Hepatocyte (in vitro differentiated cells): ENCODE results near the gene ANKRD2. TPM values are rescaled to one million over a fixed set of nuclear protein-coding genes. Genes with fewer than 3 reads are reported as not detected.

Source experiments
- DNase-seq: peaks from one replicate; pipeline ENCODE4 v3.0.0-alpha.2; 2016; ENCODE audit warnings: low spot score
- H2AFZ ChIP-seq: fragments of 200-600 bp; sonication (generic); 2 replicates; pipeline ENCODE4 v1.6.0; 2016; ENCODE audit warnings: antibody characterized with exemption, mild to moderate bottlenecking
- H3K27ac ChIP-seq: fragments of 200-600 bp; sonication (generic); 2 replicates; pipeline ENCODE4 v1.5.1; 2016; ENCODE audit warnings: mild to moderate bottlenecking
- H3K27me3 ChIP-seq: fragments of 200-600 bp; sonication (generic); 2 replicates; pipeline ENCODE4 v1.6.1; 2016
- H3K36me3 ChIP-seq: fragments of 200-600 bp; sonication (generic); replicated peaks from 2 replicates; pipeline ENCODE4 v1.5.1; 2016; ENCODE audit warnings: low read depth; ENCODE audit not compliant: insufficient read depth
- H3K4me1 ChIP-seq: fragments of 200-600 bp; sonication (generic); 2 replicates; pipeline ENCODE4 v1.5.1; 2016; ENCODE audit warnings: mild to moderate bottlenecking, moderate library complexity; ENCODE audit not compliant: insufficient read depth
- H3K4me2 ChIP-seq: fragments of 200-600 bp; sonication (generic); 2 replicates; pipeline ENCODE4 v1.6.0; 2016
- H3K4me3 ChIP-seq: fragments of 200-600 bp; sonication (generic); 2 replicates; pipeline ENCODE4 v1.5.1; 2016; ENCODE audit warnings: mild to moderate bottlenecking
- H3K79me2 ChIP-seq: fragments of 200-600 bp; sonication (generic); 2 replicates; pipeline ENCODE4 v1.6.0; 2017; ENCODE audit warnings: mild to moderate bottlenecking
- H3K9me2 ChIP-seq: fragments of 200-600 bp; sonication (generic); replicated peaks from 2 replicates; pipeline ENCODE4 v1.6.0; 2017; ENCODE audit warnings: mild to moderate bottlenecking; ENCODE audit not compliant: insufficient read depth
- H3K9me3 ChIP-seq: fragments of 200-600 bp; sonication (generic); 2 replicates; pipeline ENCODE4 v1.5.1; 2016; ENCODE audit warnings: low read depth, mild to moderate bottlenecking
- H4K20me1 ChIP-seq: fragments of 200-600 bp; sonication (generic); 2 replicates; pipeline ENCODE4 v1.6.0; 2016; ENCODE audit warnings: mild to moderate bottlenecking; ENCODE audit not compliant: insufficient read depth, poor library complexity, severe bottlenecking
- CTCF ChIP-seq: fragments of 200-600 bp; sonication (generic); IDR thresholded peaks from 2 replicates; pipeline ENCODE4 v1.5.1; 2016; ENCODE audit warnings: antibody characterized with exemption, mild to moderate bottlenecking; ENCODE audit not compliant: poor library complexity
- EZH2 ChIP-seq: fragments of 200-600 bp; sonication (generic); IDR thresholded peaks from 2 replicates; pipeline ENCODE4 v1.6.1; 2016; ENCODE audit warnings: antibody characterized with exemption, mild to moderate bottlenecking, borderline replicate concordance
- EZH2phosphoT487 ChIP-seq: fragments of 200-600 bp; sonication (generic); IDR thresholded peaks from one replicate; pipeline ENCODE4 v1.6.1; 2018; ENCODE audit warnings: antibody characterized with exemption, mild to moderate bottlenecking, low read depth, moderate library complexity; ENCODE audit not compliant: unreplicated experiment, severe bottlenecking
- WGBS: methylation state at CpG from one replicate; pipeline ENCODE4 v1.1.6; 2016; ENCODE audit warnings: low lambda C conversion rate; ENCODE audit errors: missing lambda C conversion rate; 5-methylcytosine and 5-hydroxymethylcytosine counted together
- polyA plus RNA-seq: library from polyadenylated mRNA; unstranded; fragments of >200 nt; fragmentation: Nextera tagmentation; extraction: Ambion mirVana; gene quantifications from 2 replicates; pipeline ENCODE4 v1.2.1, GENCODE V29; 2016
- total RNA-seq: library from RNA; depleted of rRNA; stranded (reverse); fragments of >200 nt; gene quantifications from 2 replicates; pipeline ENCODE4 v1.2.3, GENCODE V29; 2014

Gene ANKRD2
- total and polyA plus RNA-seq, 2 experiments from 2014 or later, result not detected

- DNase-seq, result no peak
- no peaks in the 10 kb centered on the region for H3K27me3 ChIP-seq
- no peak overlapping the region for H2AFZ ChIP-seq
- TF ChIP-seq CTCF, result no peak
- TF ChIP-seq EZH2, result no peak
- H3K79me2 ChIP-seq, result no peaks in the 10 kb centered on the region
- H3K4me1 ChIP-seq, result peaks cover 4% of the 10 kb centered on the region
- H3K4me2 ChIP-seq, result no peak overlapping the region
- no peak overlapping the region for H3K27ac ChIP-seq
- H3K36me3 ChIP-seq, result no peaks in the 10 kb centered on the region
- no peaks in the 10 kb centered on the region for H4K20me1 ChIP-seq
- no peaks in the 10 kb centered on the region for H3K9me3 ChIP-seq
- 84% methylated on average over 5 of the region's 5 CpGs for WGBS
- no peak overlapping the region for H3K4me3 ChIP-seq
- H3K9me2 ChIP-seq, result no peaks in the 10 kb centered on the region
Observed at GRCh38 chr10:97585439-97585811, 12.8 kb downstream of the ANKRD2 start.

- 89% methylated on average over 2 of the region's 2 CpGs for WGBS
- TF ChIP-seq EZH2phosphoT487 (no peak), EZH2 (no peak), CTCF (no peak)
- DNase-seq, result no peak
- Histone ChIP-seq H3K27me3 (no peaks in the 10 kb centered on the region), H2AFZ (no peak overlapping the region), H3K36me3 (no peaks in the 10 kb centered on the region), H3K79me2 (no peaks in the 10 kb centered on the region), H3K9me2 (no peaks in the 10 kb centered on the region), H4K20me1 (no peaks in the 10 kb centered on the region), H3K9me3 (no peaks in the 10 kb centered on the region), H3K27ac (no peak overlapping the region), H3K4me1 (peaks cover 4% of the 10 kb centered on the region), H3K4me2 (no peak overlapping the region), H3K4me3 (no peak overlapping the region)
Observed at GRCh38 chr10:97587183-97587582, 14.6 kb downstream of the ANKRD2 start.

GRCh38 chr10:97589479-97589878 is 16.9 kb downstream of the ANKRD2 start, which contains the start of gene C10orf62:
Gene C10orf62, plus strand, starts transcription at chr10:97589721. Its CDS starts 177 bp downstream, at chr10:97589898.
- no peak within 1 kb of the TSS for H2AFZ ChIP-seq
- no peaks in the 10 kb centered on the region for H3K27me3 ChIP-seq
- H3K4me2 ChIP-seq, result no peak within 1 kb of the TSS
- H3K79me2 ChIP-seq, result no peaks in the 10 kb centered on the region
- WGBS, result 88% methylated on average over 3 of the region's 3 CpGs
- H3K27ac ChIP-seq, result no peak within 1 kb of the TSS
- H3K4me1 ChIP-seq, result no peaks in the 10 kb centered on the region
- TF ChIP-seq CTCF (no peak), EZH2 (no peak), EZH2phosphoT487 (no peak)
- no peak for DNase-seq
- no peaks in the 10 kb centered on the region for H3K9me3 ChIP-seq
- H3K9me2 ChIP-seq, result no peaks in the 10 kb centered on the region
- no peak within 1 kb of the TSS for H3K4me3 ChIP-seq
- no peaks in the 10 kb centered on the region for H4K20me1 ChIP-seq
- H3K36me3 ChIP-seq, result no peaks in the 10 kb centered on the region
